Stimulated activated naive CD4-positive, alpha-beta T cell treated with Interleukin-2 at 50 U/mL for 16 hours (primary cell): ENCODE data around the gene CPLX4.
A peak's percentile ranks its signal among the peaks of the same experiment; 100 is the strongest.
"Not testable (repeated sequence)": the region's sequence is repeated elsewhere in the genome, so short reads cannot be mapped to it uniquely, and the experiment has no call there.

Experiments used
- DNase-seq: peaks from one replicate; lab custom pipeline; 2025; lab: John Stamatoyannopoulos, UW

CPLX4 gene

GRCh38 chr18:59269563-59270119 lies 48.8 kb downstream of the CPLX4 start:
- DNase-seq: no peak

GRCh38 chr18:59268721-59269562 lies 49.5 kb downstream of the CPLX4 start:
- peak; percentile 17 for DNase-seq

GRCh38 chr18:59268127-59268720 lies 50.2 kb downstream of the CPLX4 start:
- DNase-seq: no peak

GRCh38 chr18:59267503-59268126 lies 50.8 kb downstream of the CPLX4 start:
- DNase-seq: no peak

GRCh38 chr18:59266886-59267502 lies 51.5 kb downstream of the CPLX4 start:
- DNase-seq: no peak

GRCh38 chr18:59266459-59266858 lies 52.0 kb downstream of the CPLX4 start:
- DNase-seq: no peak

DNA sequence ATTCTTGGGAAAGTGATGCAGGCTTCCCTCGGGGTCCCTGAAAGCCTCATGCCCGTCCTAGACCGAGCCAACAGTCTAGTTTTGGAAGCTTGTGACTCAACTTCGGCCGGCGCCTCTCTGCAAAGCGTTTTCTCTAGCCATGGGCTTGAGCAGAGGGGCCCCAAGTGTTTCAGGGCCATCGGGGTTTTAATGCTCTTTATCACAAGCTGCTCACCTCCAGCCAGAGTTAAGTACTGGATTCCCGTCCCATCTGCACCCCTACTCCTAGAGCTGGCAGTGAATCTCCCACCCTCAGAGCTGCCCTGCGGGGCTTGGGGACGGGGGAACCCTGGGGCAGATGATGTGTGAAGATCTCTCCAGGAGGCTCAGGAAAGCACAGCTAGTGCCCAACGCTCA lies 52.5 kb downstream of the CPLX4 start:
- no peak for DNase-seq

DNA sequence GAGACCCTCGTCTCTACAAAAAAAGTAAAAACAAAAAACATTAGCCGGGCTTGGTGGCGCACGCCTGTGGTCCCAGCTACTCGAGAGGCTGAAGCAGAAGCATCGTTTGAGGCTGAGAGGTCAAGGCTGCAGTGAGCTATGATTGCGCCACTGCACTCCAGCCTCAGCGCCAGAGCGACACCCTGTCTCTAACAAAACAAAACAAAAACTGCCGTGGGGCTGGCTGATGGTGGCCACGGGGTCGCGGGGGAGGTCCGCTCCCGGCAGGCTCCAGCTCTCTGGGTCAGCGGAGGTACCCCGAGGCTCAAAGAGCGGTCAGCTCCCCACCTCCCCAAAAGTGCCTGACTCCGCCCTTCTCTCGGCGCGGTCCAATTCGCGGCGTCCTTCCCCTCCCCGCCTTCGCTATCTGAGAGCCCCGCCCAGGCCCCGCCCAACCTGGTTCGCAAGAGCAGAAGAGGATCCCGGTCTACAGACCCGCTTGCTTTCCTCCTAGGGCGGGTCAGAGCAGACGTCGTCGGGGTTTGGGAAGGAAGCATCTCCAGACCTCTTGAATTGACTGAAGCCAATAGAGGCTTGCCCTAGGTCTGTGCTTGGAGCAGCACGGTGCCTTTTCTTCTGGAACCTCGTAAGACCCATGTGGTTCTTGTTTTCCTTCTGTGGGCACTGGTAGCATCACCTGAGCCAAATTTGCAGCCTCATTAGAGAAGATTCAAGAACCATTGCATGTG lies 53.0 kb downstream of the CPLX4 start:
- DNase-seq: peak; percentile 24

DNA sequence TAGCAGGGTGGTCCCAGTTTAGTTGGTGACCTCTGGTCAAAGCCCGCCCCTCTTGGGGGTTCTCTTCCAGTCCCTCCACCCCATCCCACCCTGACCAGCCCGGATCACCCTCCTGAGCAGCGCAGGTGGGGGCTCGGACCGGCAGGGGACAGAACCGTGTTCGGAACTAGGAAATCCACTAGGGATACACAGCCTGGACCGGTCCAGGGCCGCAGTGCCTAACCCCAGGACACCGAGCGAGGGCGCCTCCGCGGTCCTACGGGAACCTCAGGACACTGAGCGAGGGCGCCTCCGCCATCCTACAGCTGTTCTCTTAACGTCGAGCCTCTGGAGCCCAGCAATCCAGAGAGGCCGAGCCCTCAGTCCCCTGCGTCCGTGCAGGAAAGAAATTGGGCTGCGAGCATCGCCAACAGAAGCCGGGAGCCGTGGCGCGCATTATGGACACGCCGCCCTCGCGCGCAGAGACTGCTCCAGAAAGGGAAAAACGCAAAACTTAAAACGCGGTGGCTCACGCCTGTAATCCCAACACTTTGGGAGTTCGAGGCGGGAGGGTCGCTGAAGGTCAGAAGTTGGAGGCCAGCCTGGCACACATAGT lies 53.7 kb downstream of the CPLX4 start:
- no peak for DNase-seq

DNA sequence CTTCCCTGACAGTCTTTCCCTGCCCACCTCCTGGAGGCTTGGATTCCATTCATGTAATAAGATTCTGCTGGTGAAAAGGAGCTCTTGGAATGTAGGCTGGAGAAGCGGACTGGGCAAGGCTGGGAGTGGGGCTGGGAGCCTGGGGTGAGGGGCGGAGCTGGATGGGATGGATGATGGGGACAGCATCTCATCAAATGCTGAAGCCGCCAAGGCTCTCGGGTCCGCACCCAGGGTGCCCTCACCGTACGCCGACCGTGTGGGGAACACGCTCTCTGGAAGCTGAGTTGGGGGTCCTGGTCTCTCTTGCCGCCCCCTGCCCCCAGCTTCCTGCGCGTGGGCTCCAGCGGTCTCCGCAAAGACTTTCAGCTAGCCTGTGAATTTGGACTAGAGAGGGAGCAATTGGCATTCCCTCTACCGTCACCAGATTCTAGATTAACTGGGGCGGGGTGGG lies 54.3 kb downstream of the CPLX4 start:
- no peak for DNase-seq

DNA sequence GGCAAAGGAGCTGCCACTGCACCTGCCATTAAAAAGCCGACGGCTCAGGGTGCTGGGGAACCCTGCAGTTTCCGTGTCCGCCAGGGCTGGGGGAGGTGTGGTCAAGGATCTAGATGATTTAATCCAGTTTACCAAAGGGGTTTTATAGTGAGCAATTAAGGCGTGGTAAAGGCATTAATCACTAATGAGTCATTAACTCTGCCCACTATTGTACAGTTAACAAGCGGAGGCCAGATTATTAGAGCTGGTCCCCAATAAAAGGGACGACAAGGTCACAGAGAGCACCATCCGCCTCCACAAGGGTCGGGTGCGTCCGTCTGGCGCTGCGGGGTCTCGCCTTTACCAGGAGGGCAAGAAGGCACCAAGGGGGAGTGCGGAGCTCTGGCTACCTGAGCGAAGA lies 54.8 kb downstream of the CPLX4 start:
- no peak for DNase-seq

DNA sequence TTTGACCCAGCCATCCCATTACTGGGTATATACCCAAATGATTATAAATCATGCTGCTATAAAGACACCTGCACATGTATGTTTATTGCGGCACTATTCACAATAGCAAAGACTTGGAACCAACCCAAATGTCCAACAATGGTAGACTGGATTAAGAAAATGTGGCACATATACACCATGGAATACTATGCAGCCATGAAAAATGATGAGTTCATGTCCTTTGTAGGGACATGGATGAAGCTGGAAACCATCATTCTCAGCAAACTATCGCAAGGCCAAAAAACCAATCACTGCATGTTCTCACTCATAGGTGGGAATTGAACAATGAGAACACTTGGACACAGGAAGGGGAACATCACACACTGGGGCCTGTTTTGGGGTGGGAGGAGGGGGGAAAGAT lies 56.2 kb downstream of the CPLX4 start:
- not testable (repeated sequence) for DNase-seq

DNA sequence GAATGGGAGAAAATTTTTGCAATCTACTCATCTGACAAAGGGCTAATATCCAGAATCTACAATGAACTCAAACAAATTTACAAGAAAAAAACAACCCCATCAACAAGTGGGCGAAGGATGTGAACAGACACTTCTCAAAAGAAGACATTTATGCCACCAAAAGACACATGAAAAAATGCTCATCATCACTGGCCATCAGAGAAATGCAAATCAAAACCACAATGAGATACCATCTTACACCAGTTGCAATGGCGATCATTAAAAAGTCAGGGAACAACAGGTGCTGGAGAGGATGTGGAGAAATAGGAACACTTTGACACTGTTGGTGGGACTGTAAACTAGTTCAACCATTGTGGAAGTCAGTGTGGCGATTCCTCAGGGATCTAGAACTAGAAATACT lies 56.6 kb downstream of the CPLX4 start:
- not testable (repeated sequence) for DNase-seq

- not testable (repeated sequence) for DNase-seq
These were observed 63.0 kb downstream of the CPLX4 start for GRCh38 chr18:59255491-59255890.

DNA sequence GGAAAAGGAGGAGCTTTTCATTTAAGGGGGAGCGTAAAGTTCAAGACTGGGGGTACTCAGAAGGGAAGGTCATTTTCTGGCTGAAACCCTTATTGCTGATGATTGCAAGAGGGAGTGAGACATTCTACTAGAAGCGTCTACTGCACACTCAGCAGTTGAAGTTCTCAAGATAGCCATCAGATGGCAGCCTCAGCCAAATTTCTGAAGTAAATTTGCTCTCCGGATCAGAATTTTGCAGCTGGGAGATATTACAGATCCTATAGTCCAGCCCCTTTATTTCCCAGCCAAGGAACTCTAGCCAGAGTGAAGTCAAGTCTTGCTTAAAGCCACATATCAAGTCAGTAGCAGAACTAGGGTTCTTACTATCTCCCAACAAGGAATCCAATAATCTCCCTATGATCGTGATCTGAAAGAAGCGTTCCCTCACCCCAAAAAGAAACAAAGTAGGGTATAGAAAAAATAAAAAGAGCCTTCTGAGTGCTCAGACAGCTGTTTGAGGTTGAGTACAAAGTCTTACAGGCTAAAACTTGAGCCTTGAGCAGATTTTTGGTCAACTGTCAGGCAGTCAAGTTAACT lies 69.2 kb downstream of the CPLX4 start:
- no peak for DNase-seq

DNA sequence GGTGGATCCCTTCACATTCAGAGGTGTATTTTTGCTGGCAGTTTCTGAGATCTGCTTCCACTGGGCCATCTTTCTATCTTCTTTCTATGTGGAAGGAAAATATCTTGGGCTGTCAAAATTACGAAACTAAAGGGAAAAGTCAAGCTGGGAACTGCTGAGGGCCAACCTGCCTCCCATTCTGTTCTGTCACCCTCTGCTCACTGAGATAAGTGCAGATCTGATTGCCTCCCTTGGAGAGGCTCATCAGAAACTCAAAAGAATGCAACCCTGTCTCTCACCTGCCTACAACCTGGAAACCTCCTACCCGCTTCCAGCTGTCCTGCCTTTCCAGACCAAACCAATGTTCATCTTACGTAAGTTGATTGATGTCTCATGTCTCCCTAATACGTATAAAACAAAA lies 71.7 kb downstream of the CPLX4 start:
- no peak for DNase-seq
